HCT116 (cell line): ENCODE data around the gene YKT6. TPM values are rescaled to one million over a fixed set of nuclear protein-coding genes. Genes with fewer than 3 reads are reported as not detected.
A peak's percentile ranks its signal among the peaks of the same experiment; 100 is the strongest.

Source experiments
- ATAC-seq: fragments of 200-7000 bp; cut with Tn5 transposase; 2 replicates; pipeline ENCODE4 v1.9.1; 2020; ENCODE audit warnings: mild to moderate bottlenecking, moderate library complexity
- BruUV-seq: library from RNA; stranded (reverse); fragments of 400-500 nt; replicated peaks from 2 replicates; lab custom pipeline; 2021; lab: Mats Ljungman, UMichigan
- CTCF ChIA-PET: fragments of 300-600 bp; sonication (Branson Sonifier 250); formaldehyde crosslinking; loops from one replicate; lab custom pipeline; 2021; ENCODE audit warnings: antibody characterized with exemption; lab: Charles Lee
- POLR2A ChIA-PET: fragments of 300-600, 350-600 bp; sonication (Branson Sonifier 250); formaldehyde crosslinking; loops from one replicate; lab custom pipeline; 2021; ENCODE audit warnings: antibody characterized with exemption; lab: Charles Lee
- RAD21 ChIA-PET, 2 experiments: fragments of 300-600 bp; sonication (Branson Sonifier 250); formaldehyde crosslinking; loops; one replicate each; lab custom pipeline; 2023; ENCODE audit warnings: low total read pairs in 2 of 2; ENCODE audit not compliant: uncharacterized antibody in 2 of 2, unreplicated experiment in 2 of 2, low non-redundant PET in 1 of 2; lab: Charles Lee
- DNase-seq: peaks from one replicate; pipeline ENCODE4 v3.0.0-alpha.2; 2010; ENCODE audit warnings: low read depth, low spot score
- H2AFZ ChIP-seq: fragments of 200-600 bp; shearing (Covaris generic), sonication (generic); 2 replicates; pipeline ENCODE4 v1.6.1; 2017; ENCODE audit warnings: low read depth, mixed run types, mixed read lengths, antibody characterized with exemption, low read length; ENCODE audit not compliant: poor library complexity, severe bottlenecking
- H3K27ac ChIP-seq: 2 replicates; pipeline ENCODE4 v1.5.1; 2012; ENCODE audit warnings: low read depth, low read length
- H3K27me3 ChIP-seq: fragments of 200-600 bp; sonication (generic); 2 replicates; pipeline ENCODE4 v1.6.1; 2016; ENCODE audit warnings: mixed run types, low read length, mixed read lengths; ENCODE audit not compliant: insufficient read depth
- H3K36me3 ChIP-seq, 2 experiments: fragments of 200-500 bp in 1 of 2; fragments of 200-600 bp in 1 of 2; sonication (Bioruptor generic) in 1 of 2; sonication (generic) in 1 of 2; 2 replicates each; pipeline versions ENCODE4 v1.5.1 to v1.6.1; 2014 to 2016; ENCODE audit warnings: low read length in 2 of 2, inconsistent platforms in 1 of 2, mixed read lengths in 1 of 2, mixed run types in 1 of 2; ENCODE audit not compliant: insufficient read depth in 2 of 2, control insufficient read depth in 1 of 2
- H3K4me1 ChIP-seq, 2 experiments: fragments of 200-600 bp in 1 of 2; sonication (generic) in 1 of 2; 2 replicates each; pipeline versions ENCODE4 v1.5.1 to v1.6.1; 2012 to 2017; ENCODE audit warnings: low read length in 2 of 2, inconsistent platforms in 1 of 2, mild to moderate bottlenecking in 1 of 2, mixed read lengths in 1 of 2, mixed run types in 1 of 2, moderate library complexity in 1 of 2; ENCODE audit not compliant: insufficient read depth in 2 of 2, control insufficient read depth in 1 of 2
- H3K4me2 ChIP-seq: fragments of 200-600 bp; sonication (generic); 2 replicates; pipeline ENCODE4 v1.6.1; 2017; ENCODE audit warnings: mixed run types, low read length, mixed read lengths
- H3K4me3 ChIP-seq, 2 experiments: fragments of 200-600 bp in 1 of 2; sonication (generic) in 1 of 2; replicated peaks in 1 of 2; 2 replicates each; pipeline ENCODE4 v1.5.1; 2011 to 2016; ENCODE audit warnings: low read length in 2 of 2, control low read depth in 1 of 2, low read depth in 1 of 2, mild to moderate bottlenecking in 1 of 2, mixed read lengths in 1 of 2, mixed run types in 1 of 2
- H3K79me2 ChIP-seq: fragments of 200-600 bp; sonication (generic); 2 replicates; pipeline ENCODE4 v1.6.1; 2017; ENCODE audit warnings: mild to moderate bottlenecking, mixed run types, low read length, moderate library complexity, mixed read lengths; ENCODE audit not compliant: insufficient read depth
- H3K9ac ChIP-seq: fragments of 200-600 bp; sonication (generic); 2 replicates; pipeline ENCODE4 v1.6.1; 2016; ENCODE audit warnings: low read length, mixed read lengths
- H3K9me2 ChIP-seq: fragments of 200-600 bp; sonication (generic), shearing (Covaris generic); 2 replicates; pipeline ENCODE4 v1.6.1; 2017; ENCODE audit warnings: mixed run types, mild to moderate bottlenecking, moderate library complexity; ENCODE audit not compliant: insufficient read depth
- H3K9me3 ChIP-seq, 2 experiments: fragments of 200-500 bp in 1 of 2; fragments of 200-600 bp in 1 of 2; sonication (Bioruptor generic) in 1 of 2; sonication (generic) in 1 of 2; 2 replicates each; pipeline ENCODE4 v1.6.1; 2014 to 2017; ENCODE audit warnings: low read length in 2 of 2, mixed read lengths in 2 of 2, inconsistent platforms in 1 of 2, low read depth in 1 of 2, mild to moderate bottlenecking in 1 of 2, mixed run types in 1 of 2, moderate library complexity in 1 of 2; ENCODE audit not compliant: control insufficient read depth in 1 of 2, insufficient read depth in 1 of 2
- H4K20me1 ChIP-seq: fragments of 200-600 bp; sonication (generic), shearing (Covaris generic); 2 replicates; pipeline ENCODE4 v1.6.1; 2017; ENCODE audit warnings: mixed run types, mild to moderate bottlenecking, moderate library complexity; ENCODE audit not compliant: insufficient read depth
- CBX3 ChIP-seq: IDR thresholded peaks from 2 replicates; pipeline ENCODE4 v1.6.1; 2012; ENCODE audit warnings: low read depth
- CEBPB ChIP-seq: IDR thresholded peaks from 2 replicates; pipeline ENCODE4 v1.6.1; 2012; ENCODE audit warnings: low read depth
- CTCF ChIP-seq, 3 experiments: fragments of 200-600 bp in 1 of 3; sonication (generic) in 1 of 3; IDR thresholded peaks in 2 of 3; conservative IDR thresholded peaks in 1 of 3; 2 replicates each; pipeline ENCODE4 v1.5.1; 2012 to 2017; ENCODE audit warnings: low read depth in 2 of 3, low read length in 2 of 3, antibody characterized with exemption in 1 of 3, borderline replicate concordance in 1 of 3, control low read depth in 1 of 3, mild to moderate bottlenecking in 1 of 3, mixed read lengths in 1 of 3, mixed run types in 1 of 3, moderate library complexity in 1 of 3; ENCODE audit not compliant: insufficient read depth in 1 of 3
- EGR1 ChIP-seq: IDR thresholded peaks from 2 replicates; pipeline ENCODE4 v1.6.1; 2012; ENCODE audit warnings: low read depth
- EZH2 ChIP-seq: fragments of 200-600 bp; sonication (generic); IDR thresholded peaks from 2 replicates; pipeline ENCODE4 v1.6.1; 2017; ENCODE audit warnings: antibody characterized with exemption, mixed run types
- FOSL1 ChIP-seq: IDR thresholded peaks from 2 replicates; pipeline ENCODE4 v1.6.1; 2012; ENCODE audit warnings: low read depth
- JUND ChIP-seq: IDR thresholded peaks from 2 replicates; pipeline ENCODE4 v1.6.1; 2012
- POLR2AphosphoS5 ChIP-seq: IDR thresholded peaks from 2 replicates; pipeline ENCODE4 v1.6.1; 2011; ENCODE audit warnings: mild to moderate bottlenecking, low read depth, low read length, moderate library complexity
- SIN3A ChIP-seq: IDR thresholded peaks from 2 replicates; pipeline ENCODE4 v1.6.1; 2012; ENCODE audit warnings: low read depth
- SP1 ChIP-seq: IDR thresholded peaks from 2 replicates; pipeline ENCODE4 v1.6.1; 2012; ENCODE audit warnings: low read depth
- SRF ChIP-seq: IDR thresholded peaks from 2 replicates; pipeline ENCODE4 v1.6.1; 2012; ENCODE audit warnings: low read depth
- TCF7L2 ChIP-seq: IDR thresholded peaks from 2 replicates; pipeline ENCODE4 v1.7.0; 2011; ENCODE audit warnings: borderline replicate concordance, inconsistent platforms; ENCODE audit not compliant: insufficient read depth, insufficient read length; ENCODE audit errors: extremely low read depth
- ZFX ChIP-seq: fragments of 450-650 bp; IDR thresholded peaks from 2 replicates; pipeline ENCODE4 v1.6.1; 2017
- intact Hi-C: fragments of 100-400 bp; cut with micrococcal nuclease; formaldehyde crosslinking; loops from 2 replicates; pipeline ENCODE4 v1.10.0; 2022
- total RNA-seq: library from RNA; stranded (reverse); gene quantifications from one replicate; pipeline ENCODE4 v1.2.1, GENCODE V29; 2021; ENCODE audit not compliant: unreplicated experiment
- TF ChIP-seq, protein P1 (sequence below): IDR thresholded peaks from 2 replicates; pipeline ENCODE4 v1.6.1; 2011; ENCODE audit warnings: mild to moderate bottlenecking, low read length, moderate library complexity; ENCODE audit not compliant: insufficient replicate concordance; ENCODE audit errors: extremely low read depth
- TF ChIP-seq, protein P2 (sequence below): IDR thresholded peaks from 2 replicates; pipeline ENCODE4 v1.6.1; 2012
- TF ChIP-seq, protein P3 (sequence below): IDR thresholded peaks from 2 replicates; pipeline ENCODE4 v1.6.1; 2012

The YKT6 gene
- total RNA-seq, 1 experiment from 2014 or later, result 84.8 TPM

GRCh38 chr7:44195889-44196288 is 4.9 kb upstream of the YKT6 start:
- ATAC-seq (no peak), DNase-seq (no peak)
- Histone ChIP-seq H3K9me3 (no peaks in the 10 kb centered on the region), H3K4me2 (no peak overlapping the region), H3K4me3 (no peak overlapping the region), H3K36me3 (no peaks in the 10 kb centered on the region), H3K79me2 (peaks cover under 1% of the 10 kb centered on the region), H4K20me1 (no peaks in the 10 kb centered on the region), H3K9me2 (no peaks in the 10 kb centered on the region), H3K9ac (no peak overlapping the region), H3K27ac (no peak overlapping the region), H2AFZ (peak overlapping the region; percentile 52), H3K4me1 (peaks cover 0 to 16% of the 10 kb centered on the region in 2 experiments; a peak in 1 of 4 replicates), H3K27me3 (no peaks in the 10 kb centered on the region)
- RAD21 ChIA-PET, result interaction anchor here in 1 of 2 experiments (1.0 kb wide), 1 partner anchor 64 kb away, joined by 4 read pairs; no protein-coding TSS in a partner anchor
- POLR2A ChIA-PET, result interaction anchor here (0.6 to 1.5 kb wide), 2 partner anchors 114 to 177 kb away, joined by 3 to 6 read pairs; no protein-coding TSS in a partner anchor
- intact Hi-C loops, result loop anchor here (1.0 to 2.0 kb wide), 3 partner anchors 65 to 124 kb away; partner anchors contain the start of gene POLM
- BruUV-seq, result no TSS peak
- CTCF ChIA-PET, result interaction anchor here (1.0 to 1.9 kb wide), 5 partner anchors 54 to 176 kb away, joined by 3 to 10 read pairs (median 5); no protein-coding TSS in a partner anchor
- TF ChIP-seq JUND (no peak), ZFX (no peak), CTCF (IDR thresholded peaks at IDR 0.05 in 2 of 3, conservative IDR thresholded peaks at IDR 0.05 in 1 of 3; ENCODE audit: borderline replicate concordance in 1 of 3, insufficient read depth in 1 of 3, low read depth in 2 of 3, low read length in 2 of 3) (no peak), SP1 (no peak), POLR2AphosphoS5 (no peak), EZH2 (no peak), SRF (no peak), FOSL1 (no peak), CEBPB (no peak), EGR1 (no peak), TCF7L2 (no peak), SIN3A (no peak), CBX3 (no peak)
- TF ChIP-seq, protein P1, sequence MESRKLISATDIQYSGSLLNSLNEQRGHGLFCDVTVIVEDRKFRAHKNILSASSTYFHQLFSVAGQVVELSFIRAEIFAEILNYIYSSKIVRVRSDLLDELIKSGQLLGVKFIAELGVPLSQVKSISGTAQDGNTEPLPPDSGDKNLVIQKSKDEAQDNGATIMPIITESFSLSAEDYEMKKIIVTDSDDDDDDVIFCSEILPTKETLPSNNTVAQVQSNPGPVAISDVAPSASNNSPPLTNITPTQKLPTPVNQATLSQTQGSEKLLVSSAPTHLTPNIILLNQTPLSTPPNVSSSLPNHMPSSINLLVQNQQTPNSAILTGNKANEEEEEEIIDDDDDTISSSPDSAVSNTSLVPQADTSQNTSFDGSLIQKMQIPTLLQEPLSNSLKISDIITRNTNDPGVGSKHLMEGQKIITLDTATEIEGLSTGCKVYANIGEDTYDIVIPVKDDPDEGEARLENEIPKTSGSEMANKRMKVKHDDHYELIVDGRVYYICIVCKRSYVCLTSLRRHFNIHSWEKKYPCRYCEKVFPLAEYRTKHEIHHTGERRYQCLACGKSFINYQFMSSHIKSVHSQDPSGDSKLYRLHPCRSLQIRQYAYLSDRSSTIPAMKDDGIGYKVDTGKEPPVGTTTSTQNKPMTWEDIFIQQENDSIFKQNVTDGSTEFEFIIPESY, result no peak
- TF ChIP-seq, protein P2, sequence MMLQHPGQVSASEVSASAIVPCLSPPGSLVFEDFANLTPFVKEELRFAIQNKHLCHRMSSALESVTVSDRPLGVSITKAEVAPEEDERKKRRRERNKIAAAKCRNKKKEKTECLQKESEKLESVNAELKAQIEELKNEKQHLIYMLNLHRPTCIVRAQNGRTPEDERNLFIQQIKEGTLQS, result no peak
- TF ChIP-seq, protein P3, sequence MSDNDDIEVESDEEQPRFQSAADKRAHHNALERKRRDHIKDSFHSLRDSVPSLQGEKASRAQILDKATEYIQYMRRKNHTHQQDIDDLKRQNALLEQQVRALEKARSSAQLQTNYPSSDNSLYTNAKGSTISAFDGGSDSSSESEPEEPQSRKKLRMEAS, result no peak
